Measurements from ENCODE around the gene HHIPL2.

Gene HHIPL2

GRCh38 chr1:222547944-222548671 is at the start of gene HHIPL2:
HHIPL2 (minus strand) TSS chr1:222548104; CDS start chr1:222548044, 60 bp downstream.
- no peak for DNase-seq

GRCh38 chr1:222596696-222597095 is 48.8 kb upstream of the HHIPL2 start:
- no peak for DNase-seq

GRCh38 chr1:222594789-222595188 is 46.9 kb upstream of the HHIPL2 start:
- no peak for DNase-seq

GRCh38 chr1:222592171-222592570 is 44.3 kb upstream of the HHIPL2 start:
- peak in 1 of 56 donors; percentile 2 for DNase-seq

GRCh38 chr1:222589462-222590302 is 41.8 kb upstream of the HHIPL2 start, which contains the start of gene TAF1A:
TAF1A (minus strand) TSS chr1:222589933.
- DNase-seq = peak; percentile 19 to 89 (median 76)

- DNase-seq = no peak
These were observed 40.2 kb upstream of the HHIPL2 start for GRCh38 chr1:222588135-222588534.

GRCh38 chr1:222586842-222587241 is 38.9 kb upstream of the HHIPL2 start:
- DNase-seq = no peak

GRCh38 chr1:222583079-222583478 is 35.2 kb upstream of the HHIPL2 start:
- DNase-seq = no peak

- no peak for DNase-seq
These were observed 34.3 kb upstream of the HHIPL2 start for GRCh38 chr1:222582099-222582774.

- no peak for DNase-seq
These were observed 31.4 kb upstream of the HHIPL2 start for GRCh38 chr1:222579316-222579715.

GRCh38 chr1:222570837-222571236 is 22.9 kb upstream of the HHIPL2 start:
- DNase-seq = no peak

GRCh38 chr1:222561656-222562055 is 13.8 kb upstream of the HHIPL2 start:
- no peak for DNase-seq

- no peak for DNase-seq
These were observed 9.7 kb upstream of the HHIPL2 start for GRCh38 chr1:222557574-222557973.

- no peak for DNase-seq
These were observed 9.2 kb upstream of the HHIPL2 start for GRCh38 chr1:222557148-222557547.

- no peak for DNase-seq
These were observed 8.2 kb upstream of the HHIPL2 start for GRCh38 chr1:222555992-222556615.

GRCh38 chr1:222554177-222554576 is 6.3 kb upstream of the HHIPL2 start:
- no peak for DNase-seq

GRCh38 chr1:222552882-222553281 is 5.0 kb upstream of the HHIPL2 start:
- no peak for DNase-seq

GRCh38 chr1:222547260-222547614 is 667 bp downstream of the HHIPL2 start:
- peak in 1 of 56 donors; percentile 2 for DNase-seq

- peak in 1 of 56 donors; percentile 2 for DNase-seq
These were observed 1.2 kb downstream of the HHIPL2 start for GRCh38 chr1:222546548-222547259.

GRCh38 chr1:222546091-222546490 is 1.8 kb downstream of the HHIPL2 start:
- no peak for DNase-seq

- no peak for DNase-seq
These were observed 4.1 kb downstream of the HHIPL2 start for GRCh38 chr1:222543817-222544216.

Data from amygdala (tissue), 56 donors.